ENCODE results near the gene RTN1.

RTN1 gene

GRCh38 chr14:59622631-59623030, 247.9 kb downstream of the RTN1 start:
- no peak for DNase-seq

- no peak for DNase-seq
These were observed 251.5 kb downstream of the RTN1 start for GRCh38 chr14:59619061-59619460.

DNA sequence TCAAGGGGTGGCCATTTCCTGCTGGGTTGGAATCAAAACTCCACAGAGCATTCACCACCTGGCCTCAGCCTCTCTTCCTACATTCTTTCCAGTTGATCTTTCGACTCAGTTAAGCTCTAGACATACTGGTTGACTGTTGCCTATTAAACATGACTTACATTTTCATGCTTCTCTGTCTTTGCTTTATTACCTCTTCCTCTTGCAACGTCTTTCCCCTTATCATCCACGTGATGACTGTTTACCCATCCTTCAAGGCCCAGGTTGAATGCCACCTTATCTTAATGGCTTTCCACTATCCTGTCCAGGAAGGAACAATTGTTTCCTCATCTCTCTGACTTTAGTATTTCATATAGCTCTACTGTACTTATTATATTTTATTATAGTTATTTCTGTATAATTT, 269.5 kb downstream of the RTN1 start:
- no peak for DNase-seq

GRCh38 chr14:59600211-59600945, 270.2 kb downstream of the RTN1 start:
- no peak for DNase-seq

- DNase-seq = no peak
These were observed 275.5 kb downstream of the RTN1 start for GRCh38 chr14:59595071-59595470.

DNA sequence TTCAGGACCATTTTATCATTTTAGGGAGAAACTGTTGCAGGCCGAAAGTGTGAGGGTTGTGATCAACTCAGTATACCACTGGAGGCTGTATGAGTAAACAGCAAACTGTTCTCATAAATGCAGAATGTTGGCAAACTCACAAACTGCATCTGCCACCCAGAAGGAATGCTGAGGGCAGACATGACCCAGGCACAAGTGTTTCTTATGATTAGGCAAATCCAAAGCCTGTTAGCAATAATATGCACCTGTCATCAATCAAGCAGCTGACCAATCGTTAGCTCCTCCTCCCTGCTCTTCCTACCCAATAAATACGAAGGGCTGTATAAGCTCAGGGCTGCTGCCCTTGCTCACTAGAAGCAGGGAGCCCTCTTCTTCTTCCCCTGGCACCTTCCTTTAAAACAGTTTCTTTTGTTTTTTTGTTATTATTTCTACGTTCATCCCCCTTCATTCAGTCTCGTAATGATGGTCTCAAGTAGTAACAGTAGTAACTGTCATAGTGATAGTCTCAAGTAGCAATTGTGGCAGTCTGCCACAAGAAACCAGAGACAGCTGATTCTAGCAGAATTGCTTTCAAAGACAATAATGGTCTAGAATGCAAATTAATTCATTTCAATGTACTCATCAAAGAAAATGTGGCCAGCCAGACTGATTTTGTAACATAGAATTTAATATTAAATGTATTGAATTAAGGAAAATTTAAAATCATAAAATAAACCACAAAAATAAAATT, 278.8 kb downstream of the RTN1 start:
- DNase-seq = no peak

DNA sequence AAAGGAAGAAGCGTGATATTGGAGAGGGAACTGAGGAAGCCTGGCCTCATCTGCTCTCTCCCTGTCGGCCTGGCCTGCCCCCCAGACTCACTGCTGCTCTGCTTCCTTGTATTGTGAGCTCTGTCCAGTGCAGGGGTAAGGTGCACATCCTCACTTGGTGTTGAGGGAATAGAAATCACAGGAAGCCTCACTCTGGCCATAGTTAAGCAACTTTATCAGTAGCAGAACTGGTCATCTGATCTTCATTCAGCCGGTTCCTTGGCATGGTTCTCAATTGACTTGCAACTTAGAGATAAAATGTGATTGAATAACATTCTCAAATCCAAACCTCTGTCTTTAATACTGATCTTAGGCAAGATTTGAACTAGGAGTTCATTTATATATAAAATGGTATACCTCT, 282.5 kb downstream of the RTN1 start:
- no peak for DNase-seq

DNA sequence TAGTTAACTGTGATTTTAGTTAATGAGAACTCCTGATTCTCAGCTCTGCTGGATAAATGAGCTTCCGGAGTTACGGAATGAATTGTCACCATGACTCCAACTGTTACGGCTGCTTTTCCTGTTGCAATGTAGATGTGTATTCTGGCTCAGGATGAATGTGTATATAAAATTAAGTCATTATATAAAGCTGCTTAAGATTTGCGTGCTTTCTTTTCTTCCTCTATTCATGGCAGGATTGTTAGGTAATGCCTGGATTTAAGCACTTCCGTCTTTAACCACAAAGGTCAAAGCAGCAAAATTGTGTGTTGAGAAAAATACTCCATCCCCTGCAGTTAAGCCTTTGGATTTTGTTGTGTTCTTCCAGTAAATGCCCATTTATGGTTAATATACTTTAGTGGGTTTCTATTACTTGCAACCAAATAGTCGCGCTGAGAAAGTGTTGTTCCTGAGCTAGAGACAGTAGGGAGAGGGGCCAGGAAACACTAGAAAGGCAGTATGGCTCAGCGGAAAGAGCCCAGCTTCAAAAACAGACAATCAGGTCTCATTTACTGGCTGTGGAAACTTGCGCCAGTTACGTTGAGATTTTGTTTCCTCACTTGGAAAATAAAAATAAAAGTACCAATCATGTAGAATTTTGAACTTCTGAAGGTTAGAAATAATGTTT, 284.6 kb downstream of the RTN1 start:
- no peak for DNase-seq

DNA sequence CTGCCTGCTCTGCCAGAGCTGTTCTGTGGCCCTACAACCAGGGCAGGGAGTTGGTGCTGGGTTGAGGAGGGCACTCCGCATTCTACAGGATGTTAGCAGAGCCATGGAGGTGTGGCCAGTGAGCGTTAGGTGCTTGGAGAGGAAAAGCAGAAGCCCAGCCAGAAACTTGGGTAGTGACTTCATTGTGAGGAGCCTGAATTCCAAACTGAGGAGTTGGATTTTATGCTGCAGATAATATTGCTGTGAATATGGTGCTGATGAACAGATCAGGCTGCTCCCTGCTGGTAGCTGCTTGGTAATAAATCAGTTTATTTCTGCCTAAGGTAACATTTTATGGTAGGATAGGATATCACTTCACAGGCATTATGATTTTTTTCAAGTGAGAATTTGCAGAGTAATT, 286.8 kb downstream of the RTN1 start:
- no peak for DNase-seq

DNA sequence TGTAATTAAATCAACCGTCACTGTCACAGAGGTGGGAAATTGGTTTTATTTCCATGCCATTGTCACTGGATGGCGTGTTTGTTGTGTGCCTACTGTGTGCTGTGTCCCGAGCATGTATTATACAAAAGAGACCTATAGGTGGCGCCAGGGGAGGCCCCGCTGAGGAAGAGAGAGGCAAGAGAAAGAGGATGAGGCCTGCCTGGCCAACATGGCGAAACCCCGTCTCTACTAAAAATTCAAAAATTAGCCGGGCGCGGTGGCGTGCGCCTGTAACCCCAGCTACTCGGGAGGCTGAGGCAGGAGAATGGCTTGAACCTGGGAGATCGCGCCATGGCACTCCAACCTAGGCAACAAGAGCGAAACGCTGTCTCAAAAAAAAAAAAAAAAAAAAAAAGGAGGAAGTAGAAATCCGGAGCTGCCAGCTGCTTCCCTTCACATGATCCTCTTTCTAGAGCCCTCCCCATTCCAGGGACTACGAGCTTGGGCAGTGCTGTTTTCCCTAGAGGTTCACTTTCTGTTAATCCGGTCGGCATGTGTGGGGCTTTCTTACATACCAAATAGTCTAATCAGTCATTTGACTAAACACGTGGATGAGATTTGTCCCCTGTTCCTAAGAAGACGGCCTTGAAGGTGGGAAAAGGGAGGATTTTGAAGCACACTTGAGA, 287.6 kb downstream of the RTN1 start:
- DNase-seq = no peak

GRCh38 chr14:59582161-59582560, 288.4 kb downstream of the RTN1 start:
- no peak for DNase-seq

GRCh38 chr14:59580911-59581310, 289.7 kb downstream of the RTN1 start:
- no peak for DNase-seq

DNA sequence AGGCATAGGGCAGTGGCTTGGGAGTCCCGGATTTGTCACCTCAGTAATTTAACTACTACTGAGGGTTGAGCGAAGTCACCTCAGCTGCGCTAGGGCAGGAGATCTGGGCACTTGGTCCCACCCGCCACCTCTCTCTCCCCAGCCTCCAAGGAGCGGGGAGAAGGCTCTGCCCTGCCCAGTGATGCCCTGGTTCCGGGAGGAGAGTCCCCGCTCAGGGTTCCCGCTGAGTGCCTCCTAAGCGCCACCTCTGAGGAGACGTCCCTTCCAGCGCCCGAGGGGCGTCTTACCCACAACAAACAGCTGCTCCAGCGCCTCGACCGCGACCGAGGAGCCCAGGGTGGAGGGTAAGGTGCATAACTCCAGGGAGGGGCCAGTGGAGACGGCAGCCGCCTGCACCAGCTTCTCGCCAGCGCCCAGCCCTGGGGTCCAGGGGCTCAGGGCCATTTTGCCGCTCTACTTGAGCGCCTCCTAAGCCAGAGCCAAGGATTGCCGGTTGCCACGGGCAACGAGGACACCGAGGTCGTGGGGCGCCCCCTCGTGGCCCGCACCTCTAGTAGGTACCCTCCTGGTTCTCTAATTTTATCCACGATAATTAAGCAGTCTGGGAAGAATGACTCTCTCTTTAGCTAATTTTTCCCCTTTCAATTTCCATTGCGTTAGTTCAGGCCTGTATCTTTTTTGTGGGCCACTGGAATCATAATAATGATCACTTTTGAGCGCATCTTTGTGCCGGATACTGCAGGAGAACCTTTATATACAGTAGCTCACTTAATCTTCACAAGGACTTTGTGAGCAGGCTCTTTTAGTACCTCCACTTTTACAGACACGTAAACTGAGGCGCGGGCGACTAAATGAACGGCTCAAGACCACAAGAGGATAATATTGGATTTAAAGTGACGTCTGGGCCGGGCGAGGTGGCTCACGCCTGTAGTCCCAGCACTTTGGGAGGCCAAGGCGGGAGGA, 294.0 kb downstream of the RTN1 start, which contains the start of gene CCDC175:
Gene CCDC175 (minus strand): TSS at position 481 of the 963 bp plus-strand sequence. CDS start 37 bp downstream, at position 444.
- peak; percentile 73 for DNase-seq

- DNase-seq = no peak
These were observed 300.5 kb downstream of the RTN1 start for GRCh38 chr14:59570122-59570521.

DNA sequence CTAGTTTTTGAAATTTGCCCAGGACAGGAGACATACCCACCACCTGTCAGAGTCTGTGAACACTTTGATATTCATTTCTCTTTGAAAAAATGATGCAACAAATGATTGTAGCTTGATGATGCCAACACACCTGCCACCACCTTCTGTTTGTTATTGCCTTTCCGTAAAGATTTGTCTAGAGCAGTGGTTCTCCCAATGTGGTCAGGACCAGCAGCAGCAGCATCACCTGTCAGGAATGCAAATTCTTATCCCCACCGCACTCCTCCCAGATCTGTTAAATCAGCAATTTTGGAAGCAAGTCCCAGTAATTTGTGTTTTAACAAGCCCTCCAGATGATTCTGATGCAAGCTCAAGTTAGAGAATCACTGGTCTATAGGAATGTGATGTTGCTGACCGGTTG, 303.9 kb downstream of the RTN1 start:
- DNase-seq = no peak

DNA sequence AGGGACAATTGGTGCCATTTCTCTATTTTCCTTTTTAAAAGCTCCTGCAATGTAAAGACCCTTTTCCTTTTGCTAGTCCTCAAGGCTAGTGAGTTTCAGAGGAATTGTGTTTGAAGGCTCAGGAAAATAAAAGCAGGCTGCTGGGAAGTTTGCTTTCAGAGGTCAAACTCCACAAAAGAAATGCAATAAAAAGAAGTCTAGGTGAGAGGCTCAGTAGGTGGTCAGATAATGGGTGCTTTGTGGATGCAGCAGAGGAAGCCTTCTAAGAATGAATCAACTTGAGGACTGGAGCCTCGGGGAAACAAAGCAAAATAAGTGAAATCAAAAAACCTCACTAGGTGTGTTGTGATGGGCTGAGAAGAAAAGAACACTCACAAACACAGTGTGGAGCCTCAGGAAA, 304.3 kb downstream of the RTN1 start:
- no peak for DNase-seq

- DNase-seq = no peak
These were observed 305.5 kb downstream of the RTN1 start for GRCh38 chr14:59565087-59565486.

DNA sequence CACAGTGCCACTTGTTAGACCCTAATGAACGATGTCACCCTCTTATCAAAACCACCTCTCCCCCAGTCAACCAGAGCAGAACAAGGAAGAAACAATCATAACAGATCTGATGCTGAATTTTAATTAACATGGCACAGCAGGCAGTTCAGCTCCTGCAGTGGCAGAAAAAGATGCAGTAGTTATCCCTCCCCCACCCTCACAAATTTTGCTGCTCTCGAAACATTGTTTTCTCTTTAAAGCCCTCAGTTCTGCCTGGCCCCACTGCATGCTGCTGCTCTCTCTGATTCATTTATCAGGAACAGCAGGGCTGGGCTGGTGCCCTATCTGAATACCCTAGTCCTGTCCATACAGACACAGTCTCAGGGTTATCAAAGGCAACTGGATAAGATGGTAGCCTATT, 306.2 kb downstream of the RTN1 start:
- no peak for DNase-seq

DNA sequence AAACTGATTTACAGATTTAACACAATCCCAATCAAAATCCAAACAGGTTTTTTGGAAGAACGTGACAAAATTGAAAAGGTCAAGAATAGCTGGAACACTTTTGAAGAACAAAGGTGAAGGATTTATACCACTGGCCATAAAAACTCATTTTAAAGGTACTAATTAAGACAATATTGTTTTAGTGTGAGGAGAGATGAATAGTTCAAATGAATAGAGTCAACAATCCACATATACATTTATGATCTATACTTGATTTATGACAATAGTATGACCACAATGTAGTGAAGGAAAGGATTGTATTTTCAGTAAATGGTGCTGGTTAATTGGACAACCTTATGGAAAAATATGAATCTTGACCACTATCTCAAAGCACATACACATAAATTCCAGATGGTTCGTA, 323.3 kb downstream of the RTN1 start:
- DNase-seq = no peak

Measured in effector CD4-positive, alpha-beta T cell (primary cell).